A549 (cell line): Measurements from ENCODE around the gene NEBL.

Experiments used
- POLR2A ChIP-seq: IDR thresholded peaks from 2 replicates; pipeline ENCODE4 v1.6.1; 2012; ENCODE audit warnings: mild to moderate bottlenecking, low read length
- RCOR1 ChIP-seq: fragments of 150-350 bp; IDR thresholded peaks from 2 replicates; pipeline ENCODE4 v1.6.1; 2014; ENCODE audit warnings: antibody characterized with exemption, low read length, low read depth

DNA sequence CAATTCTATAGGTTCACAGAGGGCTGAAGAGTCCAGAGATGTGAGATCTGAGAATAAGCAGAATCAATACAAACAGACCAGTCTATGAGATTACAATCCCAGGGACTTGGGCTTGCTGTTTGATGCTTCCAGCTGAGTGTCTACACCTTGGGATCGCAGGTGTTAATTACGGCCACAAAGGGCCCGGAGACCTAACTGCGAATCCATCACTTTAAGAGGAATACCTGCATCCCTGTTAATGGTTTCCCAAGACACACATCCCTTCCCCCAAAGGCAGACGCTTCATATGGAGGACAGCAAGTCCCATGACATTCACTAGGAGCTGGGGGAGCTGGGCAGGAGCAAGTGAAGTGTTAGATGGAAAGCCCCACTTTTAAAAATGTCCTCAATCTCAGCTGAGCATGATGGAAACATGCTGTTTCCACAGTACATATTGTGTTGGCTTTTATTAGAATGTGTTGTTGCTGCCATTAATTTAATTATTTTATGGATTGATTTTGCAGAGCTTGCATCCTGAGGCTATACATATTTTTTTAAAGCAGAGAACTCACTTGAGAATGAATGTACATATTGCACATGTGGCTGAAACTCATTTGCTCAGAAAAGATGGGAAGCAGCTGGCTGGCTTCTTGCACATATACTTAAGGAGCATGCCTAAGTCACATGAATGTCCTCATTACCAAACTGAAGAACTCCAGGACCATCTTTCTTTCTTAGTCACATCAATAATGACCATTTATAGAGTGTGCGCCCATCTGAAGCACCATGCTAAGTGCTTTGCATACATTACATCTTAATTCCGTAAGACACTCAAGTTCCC is 151.3 kb downstream of the NEBL start:
- TF ChIP-seq POLR2A (no peak), RCOR1 (no peak)
